GM23248 (cell line): ENCODE results near the gene LCN15.
"Not testable (repeated sequence)": the region's sequence is repeated elsewhere in the genome, so short reads cannot be mapped to it uniquely, and the experiment has no call there.

Source experiments
- EZH2 ChIP-seq: fragments of 200-600 bp; sonication (generic); IDR thresholded peaks from 2 replicates; pipeline ENCODE4 v1.6.1; 2018; ENCODE audit warnings: antibody characterized with exemption, mild to moderate bottlenecking; ENCODE audit not compliant: insufficient read depth, poor library complexity, severe bottlenecking
- EZH2phosphoT487 ChIP-seq: fragments of 200-600 bp; sonication (generic); IDR thresholded peaks from 2 replicates; pipeline ENCODE4 v1.6.1; 2018; ENCODE audit warnings: antibody characterized with exemption, moderate library complexity, mild to moderate bottlenecking, low read depth; ENCODE audit not compliant: insufficient read depth

DNA sequence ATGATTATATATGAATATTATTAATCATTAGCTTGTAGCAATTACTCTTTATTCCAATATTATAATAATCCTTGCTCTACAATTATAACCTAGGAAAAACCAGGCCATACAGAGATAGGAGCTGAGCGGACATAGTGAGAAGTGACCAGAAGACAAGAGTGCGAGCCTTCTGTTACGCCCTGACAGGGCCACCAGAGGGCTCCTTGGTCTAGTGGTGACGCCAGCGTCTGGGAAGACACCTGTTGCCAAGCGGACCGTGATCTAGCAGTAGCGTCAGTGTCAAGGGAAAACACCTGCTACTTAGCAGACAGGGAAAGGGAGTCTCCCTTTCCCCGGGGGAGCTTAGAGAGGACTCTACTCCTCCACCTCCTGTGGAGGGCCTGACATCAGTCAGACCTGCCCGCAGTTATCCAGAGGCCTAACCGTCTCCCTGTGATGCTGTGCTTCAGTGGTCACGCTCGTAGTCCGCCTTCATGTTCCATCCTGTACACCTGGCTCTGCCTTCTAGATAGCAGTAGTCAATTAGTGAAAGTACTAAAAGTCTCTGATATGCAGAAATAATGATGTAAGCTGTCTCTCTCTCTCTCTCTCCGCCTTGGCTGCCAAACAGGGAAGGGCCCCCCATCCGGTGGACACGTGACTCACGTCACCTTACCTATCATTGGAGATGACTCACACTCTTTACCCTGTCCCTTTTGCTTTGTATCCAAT is 2.2 kb upstream of the LCN15 start:
- not testable (repeated sequence) for TF ChIP-seq EZH2, EZH2phosphoT487
